H9 (cell line): ENCODE measurements around the gene DLG2. TPM values are rescaled to one million over a fixed set of nuclear protein-coding genes. Genes with fewer than 3 reads are reported as not detected.

ENCODE experiments used
- DNase-seq: peaks from one replicate; pipeline ENCODE4 v3.0.0-alpha.2; 2017
- H2AFZ ChIP-seq: one replicate; pipeline ENCODE4 v1.6.1; 2013; ENCODE audit warnings: mild to moderate bottlenecking, low read length, control low read depth, moderate library complexity
- H2AK5ac ChIP-seq: 2 replicates; pipeline ENCODE4 v1.6.1; 2013; ENCODE audit warnings: low read length, control low read depth, mixed read lengths; ENCODE audit not compliant: insufficient read length
- H2BK120ac ChIP-seq: one replicate; pipeline ENCODE4 v1.6.1; 2013; ENCODE audit warnings: low read depth, mild to moderate bottlenecking, low read length, control low read depth, inconsistent platforms; ENCODE audit not compliant: poor library complexity, severe bottlenecking
- H2BK12ac ChIP-seq: 2 replicates; pipeline ENCODE4 v1.6.1; 2013; ENCODE audit warnings: low read length, control low read depth, mixed read lengths, low read depth; ENCODE audit not compliant: insufficient read length
- H2BK15ac ChIP-seq: 2 replicates; pipeline ENCODE4 v1.6.1; 2013; ENCODE audit warnings: low read depth, low read length, control low read depth
- H2BK20ac ChIP-seq: one replicate; pipeline ENCODE4 v1.6.1; 2013; ENCODE audit warnings: low read depth, mild to moderate bottlenecking, low read length, control low read depth, inconsistent platforms; ENCODE audit not compliant: poor library complexity, severe bottlenecking
- H2BK5ac ChIP-seq: 2 replicates; pipeline ENCODE4 v1.6.1; 2013; ENCODE audit warnings: low read length, control low read depth, mixed read lengths; ENCODE audit not compliant: insufficient read length
- H3K14ac ChIP-seq: 2 replicates; pipeline ENCODE4 v1.6.1; 2013; ENCODE audit warnings: low read length, control low read depth; ENCODE audit not compliant: insufficient read depth
- H3K18ac ChIP-seq: 2 replicates; pipeline ENCODE4 v1.6.1; 2013; ENCODE audit warnings: low read depth, mild to moderate bottlenecking, mixed read lengths, low read length, control low read depth; ENCODE audit not compliant: insufficient read length
- H3K23ac ChIP-seq: 2 replicates; pipeline ENCODE4 v1.6.1; 2013; ENCODE audit warnings: low read length, control low read depth, mixed read lengths, low read depth; ENCODE audit not compliant: insufficient read length
- H3K23me2 ChIP-seq: 2 replicates; pipeline ENCODE4 v1.6.1; 2013; ENCODE audit warnings: low read depth, mild to moderate bottlenecking, mixed read lengths, low read length, control low read depth; ENCODE audit not compliant: insufficient read length, poor library complexity, severe bottlenecking
- H3K27ac ChIP-seq: 2 replicates; pipeline ENCODE4 v1.5.1; 2013; ENCODE audit warnings: low read length, control low read depth, mixed read lengths, low read depth; ENCODE audit not compliant: insufficient read length
- H3K27me3 ChIP-seq: 2 replicates; pipeline ENCODE4 v1.6.1; 2013; ENCODE audit warnings: low read length, control low read depth, inconsistent platforms; ENCODE audit not compliant: insufficient read depth
- H3K4ac ChIP-seq: 2 replicates; pipeline ENCODE4 v1.6.1; 2013; ENCODE audit warnings: low read depth, mild to moderate bottlenecking, control low read depth, inconsistent platforms, low read length, moderate library complexity
- H3K4me1 ChIP-seq: 2 replicates; pipeline ENCODE4 v1.6.1; 2013; ENCODE audit warnings: low read length, control low read depth, inconsistent platforms; ENCODE audit not compliant: insufficient read depth
- H3K4me2 ChIP-seq: 2 replicates; pipeline ENCODE4 v1.6.1; 2013; ENCODE audit warnings: low read length, control low read depth, mixed read lengths; ENCODE audit not compliant: insufficient read length, insufficient read depth
- H3K56ac ChIP-seq: 2 replicates; pipeline ENCODE4 v1.6.1; 2013; ENCODE audit warnings: low read depth, mild to moderate bottlenecking, mixed read lengths, low read length, control low read depth; ENCODE audit not compliant: insufficient read length
- H3K79me1 ChIP-seq: 2 replicates; pipeline ENCODE4 v1.6.1; 2013; ENCODE audit warnings: low read depth, mild to moderate bottlenecking, moderate library complexity, low read length, control low read depth, inconsistent platforms; ENCODE audit not compliant: insufficient read depth, poor library complexity, severe bottlenecking
- H3K79me2 ChIP-seq: 2 replicates; pipeline ENCODE4 v1.6.1; 2013; ENCODE audit warnings: low read length, control low read depth, inconsistent platforms; ENCODE audit not compliant: insufficient read depth
- H3K9ac ChIP-seq: 2 replicates; pipeline ENCODE4 v1.6.1; 2013; ENCODE audit warnings: low read length, control low read depth, mixed read lengths; ENCODE audit not compliant: insufficient read length; ENCODE audit errors: extremely low read depth
- H3K9me3 ChIP-seq: one replicate; pipeline ENCODE4 v1.6.1; 2013; ENCODE audit warnings: low read depth, low read length, inconsistent platforms; ENCODE audit not compliant: control insufficient read depth
- H3T11ph ChIP-seq: one replicate; pipeline ENCODE4 v1.6.1; 2013; ENCODE audit warnings: mild to moderate bottlenecking, low read length, control low read depth, inconsistent platforms
- H4K20me1 ChIP-seq: one replicate; pipeline ENCODE4 v1.6.1; 2013; ENCODE audit not compliant: control insufficient read depth, insufficient read length, insufficient read depth
- H4K5ac ChIP-seq: 2 replicates; pipeline ENCODE4 v1.6.1; 2013; ENCODE audit warnings: low read depth, mild to moderate bottlenecking, mixed read lengths, low read length, control low read depth; ENCODE audit not compliant: insufficient read length
- H4K8ac ChIP-seq: replicated peaks from 2 replicates; pipeline ENCODE4 v1.6.1; 2013; ENCODE audit warnings: low read length, control low read depth, mixed read lengths, low read depth; ENCODE audit not compliant: insufficient read length
- H4K91ac ChIP-seq: 2 replicates; pipeline ENCODE4 v1.6.1; 2013; ENCODE audit warnings: low read depth, mild to moderate bottlenecking, moderate library complexity, mixed read lengths, low read length, control low read depth; ENCODE audit not compliant: insufficient read length
- H3K27ac Mint-ChIP-seq, 3 experiments: 2 replicates in 2 of 3; 3 replicates in 1 of 3; pipeline ENCODE4 v1.8.0; 2020 to 2021; ENCODE audit warnings: mixed read lengths in 3 of 3, mild to moderate bottlenecking in 1 of 3, moderate library complexity in 1 of 3
- H3K27me3 Mint-ChIP-seq: 2 replicates; pipeline ENCODE4 v1.8.0; 2021; ENCODE audit warnings: low read depth, mild to moderate bottlenecking, moderate library complexity, mixed read lengths
- H3K36me3 Mint-ChIP-seq, 3 experiments: 2 replicates in 2 of 3; 3 replicates in 1 of 3; pipeline ENCODE4 v1.8.0; 2020 to 2021; ENCODE audit warnings: low read depth in 3 of 3, mixed read lengths in 3 of 3; ENCODE audit not compliant: insufficient read depth in 1 of 3
- H3K4me1 Mint-ChIP-seq, 2 experiments: 2 replicates each; pipeline ENCODE4 v1.8.0; 2020; ENCODE audit warnings: mixed read lengths in 2 of 2
- H3K4me3 Mint-ChIP-seq, 2 experiments: 2 replicates in 1 of 2; 3 replicates in 1 of 2; pipeline ENCODE4 v1.8.0; 2020 to 2021; ENCODE audit warnings: mild to moderate bottlenecking in 2 of 2, mixed read lengths in 2 of 2, moderate library complexity in 1 of 2
- H3K9me3 Mint-ChIP-seq, 2 experiments: 2 replicates in 1 of 2; 3 replicates in 1 of 2; pipeline ENCODE4 v1.8.0; 2020; ENCODE audit warnings: mild to moderate bottlenecking in 2 of 2, mixed read lengths in 2 of 2, moderate library complexity in 1 of 2
- CTCF ChIP-seq: fragments of 200-600 bp; sonication (generic); conservative IDR thresholded peaks from 3 replicates; pipeline ENCODE4 v1.8.0; 2021; ENCODE audit warnings: antibody characterized with exemption, mild to moderate bottlenecking
- total RNA-seq: library from RNA; stranded (reverse); gene quantifications from 2 replicates; pipeline ENCODE4 v1.2.1, GENCODE V29; 2021

The DLG2 gene
- total RNA-seq, 1 experiment from 2014 or later: 8.0 TPM

DNA sequence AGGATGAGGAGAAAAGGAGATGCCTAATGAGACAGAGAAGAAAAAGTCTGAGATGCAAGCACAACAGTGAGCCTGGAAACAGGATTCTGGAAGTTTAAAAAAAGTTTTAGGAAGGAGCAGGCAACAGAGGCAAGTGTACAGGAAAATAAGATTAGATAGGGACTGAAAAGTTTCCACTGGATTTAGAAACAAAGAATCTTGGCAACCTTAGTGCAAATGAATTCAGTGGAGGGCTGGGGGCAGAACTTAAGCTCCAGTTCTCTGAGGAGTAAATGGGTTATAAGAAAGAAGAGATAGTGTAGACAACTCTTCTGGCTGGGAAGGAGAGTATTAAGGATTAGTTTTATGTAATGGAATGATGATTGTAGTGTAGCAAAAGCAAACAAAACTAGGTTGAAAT lies 1712.1 kb downstream of the DLG2 start:
- Histone ChIP-seq H3K56ac (no peak overlapping the region), H2BK15ac (no peak overlapping the region), H3K79me2 (no peaks in the 10 kb centered on the region), H2AK5ac (no peak overlapping the region), H3K4me2 (no peak overlapping the region), H4K5ac (peak overlapping the region; percentile 51), H4K8ac (no peak overlapping the region), H2BK120ac (no peak overlapping the region), H2BK12ac (no peak overlapping the region), H3K79me1 (no peaks in the 10 kb centered on the region), H2BK20ac (no peak overlapping the region), H3K27ac (no peak overlapping the region), H4K20me1 (no peaks in the 10 kb centered on the region), H3K4me1 (no peaks in the 10 kb centered on the region), H3K14ac (no peak overlapping the region), H3K23me2 (no peaks in the 10 kb centered on the region), H3K27me3 (no peaks in the 10 kb centered on the region), H3K4ac (no peak overlapping the region), H3K18ac (no peak overlapping the region), H4K91ac (no peak overlapping the region), H3K23ac (no peak overlapping the region), H3K9ac (no peak overlapping the region), H3K9me3 (no peaks in the 10 kb centered on the region), H3T11ph (no peak overlapping the region), H2BK5ac (no peak overlapping the region), H2AFZ (no peak overlapping the region)
- H3K36me3 Mint-ChIP-seq: no peaks in the 10 kb centered on the region
- no peaks in the 10 kb centered on the region for H3K9me3 Mint-ChIP-seq
- no peaks in the 10 kb centered on the region for H3K4me1 Mint-ChIP-seq
- H3K4me3 Mint-ChIP-seq: no peak overlapping the region
- no peak for DNase-seq
- H3K27me3 Mint-ChIP-seq: no peaks in the 10 kb centered on the region
- H3K27ac Mint-ChIP-seq: no peak overlapping the region
- no peak for TF ChIP-seq CTCF
